H9 (cell line): ENCODE measurements around the gene BMP2K. TPM values are rescaled to one million over a fixed set of nuclear protein-coding genes. Genes with fewer than 3 reads are reported as not detected.

Experiments
- DNase-seq: peaks from one replicate; pipeline ENCODE4 v3.0.0-alpha.2; 2017
- H2AFZ ChIP-seq: one replicate; pipeline ENCODE4 v1.6.1; 2013; ENCODE audit warnings: mild to moderate bottlenecking, low read length, control low read depth, moderate library complexity
- H2AK5ac ChIP-seq: 2 replicates; pipeline ENCODE4 v1.6.1; 2013; ENCODE audit warnings: low read length, control low read depth, mixed read lengths; ENCODE audit not compliant: insufficient read length
- H2BK120ac ChIP-seq: one replicate; pipeline ENCODE4 v1.6.1; 2013; ENCODE audit warnings: low read depth, mild to moderate bottlenecking, low read length, control low read depth, inconsistent platforms; ENCODE audit not compliant: poor library complexity, severe bottlenecking
- H2BK12ac ChIP-seq: 2 replicates; pipeline ENCODE4 v1.6.1; 2013; ENCODE audit warnings: low read length, control low read depth, mixed read lengths, low read depth; ENCODE audit not compliant: insufficient read length
- H2BK15ac ChIP-seq: 2 replicates; pipeline ENCODE4 v1.6.1; 2013; ENCODE audit warnings: low read depth, low read length, control low read depth
- H2BK20ac ChIP-seq: one replicate; pipeline ENCODE4 v1.6.1; 2013; ENCODE audit warnings: low read depth, mild to moderate bottlenecking, low read length, control low read depth, inconsistent platforms; ENCODE audit not compliant: poor library complexity, severe bottlenecking
- H2BK5ac ChIP-seq: 2 replicates; pipeline ENCODE4 v1.6.1; 2013; ENCODE audit warnings: low read length, control low read depth, mixed read lengths; ENCODE audit not compliant: insufficient read length
- H3K14ac ChIP-seq: 2 replicates; pipeline ENCODE4 v1.6.1; 2013; ENCODE audit warnings: low read length, control low read depth; ENCODE audit not compliant: insufficient read depth
- H3K18ac ChIP-seq: 2 replicates; pipeline ENCODE4 v1.6.1; 2013; ENCODE audit warnings: low read depth, mild to moderate bottlenecking, mixed read lengths, low read length, control low read depth; ENCODE audit not compliant: insufficient read length
- H3K23ac ChIP-seq: 2 replicates; pipeline ENCODE4 v1.6.1; 2013; ENCODE audit warnings: low read length, control low read depth, mixed read lengths, low read depth; ENCODE audit not compliant: insufficient read length
- H3K23me2 ChIP-seq: 2 replicates; pipeline ENCODE4 v1.6.1; 2013; ENCODE audit warnings: low read depth, mild to moderate bottlenecking, mixed read lengths, low read length, control low read depth; ENCODE audit not compliant: insufficient read length, poor library complexity, severe bottlenecking
- H3K27ac ChIP-seq: 2 replicates; pipeline ENCODE4 v1.5.1; 2013; ENCODE audit warnings: low read length, control low read depth, mixed read lengths, low read depth; ENCODE audit not compliant: insufficient read length
- H3K27me3 ChIP-seq: 2 replicates; pipeline ENCODE4 v1.6.1; 2013; ENCODE audit warnings: low read length, control low read depth, inconsistent platforms; ENCODE audit not compliant: insufficient read depth
- H3K4ac ChIP-seq: 2 replicates; pipeline ENCODE4 v1.6.1; 2013; ENCODE audit warnings: low read depth, mild to moderate bottlenecking, control low read depth, inconsistent platforms, low read length, moderate library complexity
- H3K4me1 ChIP-seq: 2 replicates; pipeline ENCODE4 v1.6.1; 2013; ENCODE audit warnings: low read length, control low read depth, inconsistent platforms; ENCODE audit not compliant: insufficient read depth
- H3K4me2 ChIP-seq: 2 replicates; pipeline ENCODE4 v1.6.1; 2013; ENCODE audit warnings: low read length, control low read depth, mixed read lengths; ENCODE audit not compliant: insufficient read length, insufficient read depth
- H3K56ac ChIP-seq: 2 replicates; pipeline ENCODE4 v1.6.1; 2013; ENCODE audit warnings: low read depth, mild to moderate bottlenecking, mixed read lengths, low read length, control low read depth; ENCODE audit not compliant: insufficient read length
- H3K79me1 ChIP-seq: 2 replicates; pipeline ENCODE4 v1.6.1; 2013; ENCODE audit warnings: low read depth, mild to moderate bottlenecking, moderate library complexity, low read length, control low read depth, inconsistent platforms; ENCODE audit not compliant: insufficient read depth, poor library complexity, severe bottlenecking
- H3K79me2 ChIP-seq: 2 replicates; pipeline ENCODE4 v1.6.1; 2013; ENCODE audit warnings: low read length, control low read depth, inconsistent platforms; ENCODE audit not compliant: insufficient read depth
- H3K9ac ChIP-seq: 2 replicates; pipeline ENCODE4 v1.6.1; 2013; ENCODE audit warnings: low read length, control low read depth, mixed read lengths; ENCODE audit not compliant: insufficient read length; ENCODE audit errors: extremely low read depth
- H3K9me3 ChIP-seq: one replicate; pipeline ENCODE4 v1.6.1; 2013; ENCODE audit warnings: low read depth, low read length, inconsistent platforms; ENCODE audit not compliant: control insufficient read depth
- H3T11ph ChIP-seq: one replicate; pipeline ENCODE4 v1.6.1; 2013; ENCODE audit warnings: mild to moderate bottlenecking, low read length, control low read depth, inconsistent platforms
- H4K20me1 ChIP-seq: one replicate; pipeline ENCODE4 v1.6.1; 2013; ENCODE audit not compliant: control insufficient read depth, insufficient read length, insufficient read depth
- H4K5ac ChIP-seq: 2 replicates; pipeline ENCODE4 v1.6.1; 2013; ENCODE audit warnings: low read depth, mild to moderate bottlenecking, mixed read lengths, low read length, control low read depth; ENCODE audit not compliant: insufficient read length
- H4K8ac ChIP-seq: replicated peaks from 2 replicates; pipeline ENCODE4 v1.6.1; 2013; ENCODE audit warnings: low read length, control low read depth, mixed read lengths, low read depth; ENCODE audit not compliant: insufficient read length
- H4K91ac ChIP-seq: 2 replicates; pipeline ENCODE4 v1.6.1; 2013; ENCODE audit warnings: low read depth, mild to moderate bottlenecking, moderate library complexity, mixed read lengths, low read length, control low read depth; ENCODE audit not compliant: insufficient read length
- H3K27ac Mint-ChIP-seq, 3 experiments: 2 replicates in 2 of 3; 3 replicates in 1 of 3; pipeline ENCODE4 v1.8.0; 2020 to 2021; ENCODE audit warnings: mixed read lengths in 3 of 3, mild to moderate bottlenecking in 1 of 3, moderate library complexity in 1 of 3
- H3K27me3 Mint-ChIP-seq: 2 replicates; pipeline ENCODE4 v1.8.0; 2021; ENCODE audit warnings: low read depth, mild to moderate bottlenecking, moderate library complexity, mixed read lengths
- H3K36me3 Mint-ChIP-seq, 3 experiments: 2 replicates in 2 of 3; 3 replicates in 1 of 3; pipeline ENCODE4 v1.8.0; 2020 to 2021; ENCODE audit warnings: low read depth in 3 of 3, mixed read lengths in 3 of 3; ENCODE audit not compliant: insufficient read depth in 1 of 3
- H3K4me1 Mint-ChIP-seq, 2 experiments: 2 replicates each; pipeline ENCODE4 v1.8.0; 2020; ENCODE audit warnings: mixed read lengths in 2 of 2
- H3K4me3 Mint-ChIP-seq, 2 experiments: 2 replicates in 1 of 2; 3 replicates in 1 of 2; pipeline ENCODE4 v1.8.0; 2020 to 2021; ENCODE audit warnings: mild to moderate bottlenecking in 2 of 2, mixed read lengths in 2 of 2, moderate library complexity in 1 of 2
- H3K9me3 Mint-ChIP-seq, 2 experiments: 2 replicates in 1 of 2; 3 replicates in 1 of 2; pipeline ENCODE4 v1.8.0; 2020; ENCODE audit warnings: mild to moderate bottlenecking in 2 of 2, mixed read lengths in 2 of 2, moderate library complexity in 1 of 2
- total RNA-seq: library from RNA; stranded (reverse); gene quantifications from 2 replicates; pipeline ENCODE4 v1.2.1, GENCODE V29; 2021
- TF ChIP-seq, protein P1 (sequence below): fragments of 200-600 bp; sonication (generic); conservative IDR thresholded peaks from 3 replicates; pipeline ENCODE4 v1.8.0; 2021; ENCODE audit warnings: antibody characterized with exemption, mild to moderate bottlenecking

BMP2K gene
- total RNA-seq, 1 experiment from 2014 or later = 26.4 TPM

DNA sequence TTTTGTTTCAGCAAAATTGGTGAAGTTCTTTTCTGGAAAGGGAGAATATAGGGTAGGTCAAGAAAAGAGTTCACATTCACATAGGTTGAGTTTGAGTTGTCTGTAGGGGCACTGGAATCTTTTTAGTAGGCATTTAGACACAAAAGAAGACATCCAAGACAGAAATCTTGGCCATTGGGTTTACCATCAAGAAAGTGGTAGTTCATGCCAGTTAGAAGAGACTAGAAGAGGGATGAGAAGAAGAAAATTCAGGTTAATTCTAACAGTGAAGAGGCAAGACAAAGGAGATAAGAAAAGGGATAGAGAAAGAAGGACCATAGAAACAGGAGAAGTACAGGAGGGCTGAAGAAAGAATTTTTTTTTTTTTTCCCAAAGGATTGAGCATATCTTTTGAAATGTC lies 123.2 kb downstream of the BMP2K start:
- Histone ChIP-seq H4K20me1 (no peaks in the 10 kb centered on the region), H2AFZ (no peak overlapping the region), H2BK5ac (no peak overlapping the region), H3K9me3 (no peaks in the 10 kb centered on the region), H2BK20ac (no peak overlapping the region), H3K4ac (no peak overlapping the region), H3T11ph (no peak overlapping the region), H3K18ac (no peak overlapping the region), H3K4me1 (no peaks in the 10 kb centered on the region), H3K79me1 (no peaks in the 10 kb centered on the region), H3K27ac (no peak overlapping the region), H4K5ac (no peak overlapping the region), H4K8ac (no peak overlapping the region), H3K23ac (no peak overlapping the region), H2AK5ac (no peak overlapping the region), H2BK15ac (no peak overlapping the region), H2BK12ac (no peak overlapping the region), H4K91ac (no peak overlapping the region), H2BK120ac (no peak overlapping the region), H3K9ac (no peak overlapping the region), H3K23me2 (no peaks in the 10 kb centered on the region), H3K27me3 (no peaks in the 10 kb centered on the region), H3K14ac (no peak overlapping the region), H3K4me2 (no peak overlapping the region), H3K79me2 (no peaks in the 10 kb centered on the region), H3K56ac (no peak overlapping the region)
- DNase-seq = no peak
- Mint-ChIP-seq H3K4me1 (no peaks in the 10 kb centered on the region), H3K36me3 (no peaks in the 10 kb centered on the region), H3K4me3 (no peak overlapping the region), H3K27ac (no peak overlapping the region), H3K27me3 (no peaks in the 10 kb centered on the region), H3K9me3 (no peaks in the 10 kb centered on the region)
- TF ChIP-seq, protein P1, sequence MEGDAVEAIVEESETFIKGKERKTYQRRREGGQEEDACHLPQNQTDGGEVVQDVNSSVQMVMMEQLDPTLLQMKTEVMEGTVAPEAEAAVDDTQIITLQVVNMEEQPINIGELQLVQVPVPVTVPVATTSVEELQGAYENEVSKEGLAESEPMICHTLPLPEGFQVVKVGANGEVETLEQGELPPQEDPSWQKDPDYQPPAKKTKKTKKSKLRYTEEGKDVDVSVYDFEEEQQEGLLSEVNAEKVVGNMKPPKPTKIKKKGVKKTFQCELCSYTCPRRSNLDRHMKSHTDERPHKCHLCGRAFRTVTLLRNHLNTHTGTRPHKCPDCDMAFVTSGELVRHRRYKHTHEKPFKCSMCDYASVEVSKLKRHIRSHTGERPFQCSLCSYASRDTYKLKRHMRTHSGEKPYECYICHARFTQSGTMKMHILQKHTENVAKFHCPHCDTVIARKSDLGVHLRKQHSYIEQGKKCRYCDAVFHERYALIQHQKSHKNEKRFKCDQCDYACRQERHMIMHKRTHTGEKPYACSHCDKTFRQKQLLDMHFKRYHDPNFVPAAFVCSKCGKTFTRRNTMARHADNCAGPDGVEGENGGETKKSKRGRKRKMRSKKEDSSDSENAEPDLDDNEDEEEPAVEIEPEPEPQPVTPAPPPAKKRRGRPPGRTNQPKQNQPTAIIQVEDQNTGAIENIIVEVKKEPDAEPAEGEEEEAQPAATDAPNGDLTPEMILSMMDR = no peak
